Measurements from ENCODE around the gene ZC3H8.

Gene ZC3H8

DNA sequence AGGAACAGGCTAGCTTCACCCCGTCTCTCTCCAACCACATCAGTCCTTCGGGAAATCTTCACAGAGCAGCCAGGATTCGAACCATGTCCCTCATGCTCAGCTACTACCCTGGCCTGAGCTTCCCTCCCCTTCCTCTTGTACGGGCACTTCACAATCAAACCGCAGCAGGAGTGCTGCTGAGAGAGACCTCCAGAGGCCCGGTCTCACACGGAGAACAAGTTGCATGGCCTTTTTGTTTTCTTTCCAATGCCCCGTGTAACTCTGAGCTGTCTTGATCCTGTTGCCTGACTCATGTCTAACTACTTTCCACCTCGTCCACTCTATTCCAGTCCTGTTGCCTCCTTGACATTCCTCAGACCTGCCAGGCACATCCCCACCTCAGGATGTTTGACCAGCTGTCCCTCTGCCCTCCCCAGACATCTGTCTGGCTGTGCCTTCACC, 91.3 kb downstream of the ZC3H8 start:
- no peak for DNase-seq (ENCODE audit: low spot score)
- in situ Hi-C loops (cut with MboI; ENCODE audit: low sequenced_read_pairs, unreplicated experiment) = no loop called here
- no peak for TF ChIP-seq CTCF (IDR thresholded peaks at IDR 0.05; ENCODE audit: borderline replicate concordance, control extremely low read depth, extremely low read depth, insufficient read depth, missing control alignments)

DNA sequence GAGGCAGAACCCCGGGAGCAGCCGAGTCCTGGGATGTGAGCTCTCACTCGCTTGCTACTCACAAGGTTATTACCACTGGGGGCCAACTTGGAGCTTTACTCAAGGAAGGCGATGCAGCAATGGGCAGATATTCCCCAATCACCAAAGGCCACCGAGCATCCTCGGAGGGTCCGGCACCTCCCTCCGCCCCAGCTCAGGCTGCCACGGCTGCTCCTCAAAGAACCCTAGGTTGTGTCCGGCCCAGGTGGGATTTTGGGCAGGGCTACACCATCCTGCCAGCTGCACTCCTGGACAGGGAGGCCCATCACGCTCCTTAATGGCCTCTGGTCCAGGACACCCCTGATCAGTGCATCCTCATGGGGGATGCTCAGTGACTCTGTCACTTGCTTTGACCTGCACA, 91.9 kb downstream of the ZC3H8 start:
- in situ Hi-C loops (cut with MboI; ENCODE audit: low sequenced_read_pairs, unreplicated experiment) = no loop called here
- TF ChIP-seq CTCF (IDR thresholded peaks at IDR 0.05; ENCODE audit: borderline replicate concordance, control extremely low read depth, extremely low read depth, insufficient read depth, missing control alignments) = no peak

DNA sequence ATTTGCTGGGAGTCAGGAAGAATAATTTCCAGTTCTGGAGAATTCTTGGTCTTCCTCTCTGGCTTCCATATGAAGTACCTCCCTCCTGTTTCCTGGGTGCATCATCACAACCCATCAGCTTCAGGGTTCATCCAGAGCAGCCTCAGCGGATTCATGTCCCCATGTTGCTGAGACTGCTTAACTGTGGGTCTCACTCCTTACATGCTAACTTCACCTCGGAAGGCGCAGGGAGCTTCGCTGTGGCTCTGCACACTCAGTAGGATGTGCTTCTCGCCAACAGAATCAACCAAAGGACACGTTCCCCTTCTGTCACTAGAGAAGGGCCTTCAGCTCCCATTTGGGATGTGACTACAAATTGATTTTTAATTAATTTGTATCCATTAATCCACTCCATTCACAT, 92.5 kb downstream of the ZC3H8 start:
- no peak for TF ChIP-seq CTCF (IDR thresholded peaks at IDR 0.05; ENCODE audit: borderline replicate concordance, control extremely low read depth, extremely low read depth, insufficient read depth, missing control alignments)
- no peak for DNase-seq (ENCODE audit: low spot score)
- in situ Hi-C loops (cut with MboI; ENCODE audit: low sequenced_read_pairs, unreplicated experiment) = no loop called here

More for the DNA sequence above, 91.9 kb downstream of the ZC3H8 start:
- no peak for DNase-seq (ENCODE audit: low spot score)
